Measurements from ENCODE around the gene CCDC198.

- TF ChIP-seq EZH2 (IDR thresholded peaks at IDR 0.05; ENCODE audit: low read length) (no peak), CTCF (optimal IDR thresholded peaks at IDR 0.05 in 1 of 3, IDR thresholded peaks at IDR 0.05 in 1 of 3, conservative IDR thresholded peaks at IDR 0.05 in 1 of 3; ENCODE audit: extremely low read depth in 1 of 3, insufficient read depth in 2 of 3, low read length in 3 of 3) (no peak)
These were observed 57.7 kb downstream of the CCDC198 start for GRCh38 chr14:57435923-57436322.
